GM06990 (cell line): ENCODE results near the gene PANK1.

ENCODE experiments used
- DNase-seq: peaks from one replicate; pipeline ENCODE4 v3.0.0-alpha.2; 2011; ENCODE audit not compliant: insufficient read length; ENCODE audit errors: extremely low read depth
- H3K27me3 ChIP-seq: replicated peaks from 2 replicates; pipeline ENCODE4 v1.6.0; 2011; ENCODE audit warnings: low read length; ENCODE audit not compliant: control insufficient read depth, insufficient read depth
- H3K36me3 ChIP-seq: 2 replicates; pipeline ENCODE4 v1.5.1; 2011; ENCODE audit warnings: low read length; ENCODE audit not compliant: control insufficient read depth, insufficient read depth
- H3K4me3 ChIP-seq: replicated peaks from 2 replicates; pipeline ENCODE4 v1.5.1; 2011; ENCODE audit warnings: low read depth, mild to moderate bottlenecking, control low read depth, low read length
- TF ChIP-seq, protein P1 (sequence below): IDR thresholded peaks from 2 replicates; pipeline ENCODE4 v1.5.1; 2011; ENCODE audit warnings: low read length, control low read depth, mild to moderate bottlenecking, inconsistent platforms; ENCODE audit not compliant: insufficient read depth, poor library complexity, severe bottlenecking

The PANK1 gene

DNA sequence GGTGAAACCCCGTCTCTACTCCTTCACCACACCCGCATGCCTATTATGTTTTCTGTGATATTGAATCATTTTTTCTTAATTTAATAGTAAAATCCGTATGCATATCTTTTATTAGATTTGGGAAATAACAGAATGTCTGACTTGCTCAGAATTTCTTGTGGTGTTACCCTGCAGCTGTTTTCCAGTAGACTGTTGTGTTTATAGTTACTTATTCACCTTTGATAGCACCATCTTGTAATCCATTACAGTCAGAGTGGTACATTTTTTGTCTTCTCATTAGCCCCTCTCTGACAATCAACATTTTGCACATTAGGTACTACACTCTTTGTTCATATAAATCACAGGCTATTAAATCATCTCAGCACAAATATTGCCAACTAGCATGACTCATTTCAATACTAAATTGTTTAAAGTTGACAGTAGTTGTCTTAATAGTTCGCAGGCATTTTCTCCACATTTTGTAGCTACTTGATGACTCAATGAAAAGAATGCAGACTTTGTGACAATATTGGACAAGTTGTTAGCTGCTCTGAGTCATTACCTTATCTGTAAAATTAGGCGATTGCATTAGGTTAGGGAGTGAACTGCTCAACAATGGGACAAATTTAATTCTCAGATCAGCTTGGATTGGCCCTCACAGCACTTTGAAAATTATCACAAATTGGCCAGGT lies 91.8 kb downstream of the PANK1 start:
- Histone ChIP-seq H3K36me3 (no peaks in the 10 kb centered on the region), H3K4me3 (no peak overlapping the region), H3K27me3 (no peaks in the 10 kb centered on the region)
- no peak for DNase-seq
- TF ChIP-seq, protein P1, sequence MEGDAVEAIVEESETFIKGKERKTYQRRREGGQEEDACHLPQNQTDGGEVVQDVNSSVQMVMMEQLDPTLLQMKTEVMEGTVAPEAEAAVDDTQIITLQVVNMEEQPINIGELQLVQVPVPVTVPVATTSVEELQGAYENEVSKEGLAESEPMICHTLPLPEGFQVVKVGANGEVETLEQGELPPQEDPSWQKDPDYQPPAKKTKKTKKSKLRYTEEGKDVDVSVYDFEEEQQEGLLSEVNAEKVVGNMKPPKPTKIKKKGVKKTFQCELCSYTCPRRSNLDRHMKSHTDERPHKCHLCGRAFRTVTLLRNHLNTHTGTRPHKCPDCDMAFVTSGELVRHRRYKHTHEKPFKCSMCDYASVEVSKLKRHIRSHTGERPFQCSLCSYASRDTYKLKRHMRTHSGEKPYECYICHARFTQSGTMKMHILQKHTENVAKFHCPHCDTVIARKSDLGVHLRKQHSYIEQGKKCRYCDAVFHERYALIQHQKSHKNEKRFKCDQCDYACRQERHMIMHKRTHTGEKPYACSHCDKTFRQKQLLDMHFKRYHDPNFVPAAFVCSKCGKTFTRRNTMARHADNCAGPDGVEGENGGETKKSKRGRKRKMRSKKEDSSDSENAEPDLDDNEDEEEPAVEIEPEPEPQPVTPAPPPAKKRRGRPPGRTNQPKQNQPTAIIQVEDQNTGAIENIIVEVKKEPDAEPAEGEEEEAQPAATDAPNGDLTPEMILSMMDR = no peak

DNA sequence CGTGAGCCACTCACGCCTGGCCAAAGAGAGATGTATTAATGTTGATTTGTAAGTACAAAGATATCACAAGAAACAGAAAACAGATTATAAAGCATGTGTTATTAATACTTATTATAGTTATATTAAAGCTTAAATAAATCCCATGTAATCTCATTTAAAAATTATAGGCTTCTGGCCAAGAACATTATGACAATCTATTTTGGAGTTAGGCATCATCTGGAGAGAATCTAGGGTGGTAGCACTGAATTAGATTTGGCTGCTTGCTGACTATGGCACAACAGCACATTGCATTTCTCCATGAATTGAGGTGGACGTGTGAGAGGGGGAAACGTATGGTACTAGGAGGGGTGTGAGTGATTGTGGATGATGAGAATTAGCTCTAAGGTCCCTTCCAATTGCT lies 92.8 kb downstream of the PANK1 start:
- Histone ChIP-seq H3K27me3 (no peaks in the 10 kb centered on the region), H3K36me3 (no peaks in the 10 kb centered on the region), H3K4me3 (no peak overlapping the region)
- TF ChIP-seq, protein P1 = no peak
- no peak for DNase-seq

DNA sequence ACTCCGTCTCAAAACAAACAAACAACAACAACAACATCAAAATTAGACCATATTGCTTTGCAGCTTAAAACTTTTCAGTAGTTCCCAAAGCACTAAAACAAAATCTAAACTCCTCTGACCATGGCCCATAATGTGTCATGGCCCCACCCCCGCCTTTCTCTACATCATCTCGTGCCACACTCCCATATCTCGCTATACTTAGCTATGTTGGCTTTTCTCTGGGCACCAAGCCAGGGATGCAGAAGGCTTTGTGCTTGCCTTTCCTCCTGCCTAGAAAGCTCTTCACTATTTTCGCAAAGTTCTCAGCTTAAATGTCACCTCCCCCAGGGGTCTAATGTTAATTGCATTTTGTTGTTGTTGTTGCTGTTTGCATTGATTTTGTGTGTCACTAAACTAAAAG lies 94.5 kb downstream of the PANK1 start:
- DNase-seq = no peak
- TF ChIP-seq, protein P1 = no peak
- Histone ChIP-seq H3K36me3 (no peaks in the 10 kb centered on the region), H3K27me3 (no peaks in the 10 kb centered on the region), H3K4me3 (no peak overlapping the region)

DNA sequence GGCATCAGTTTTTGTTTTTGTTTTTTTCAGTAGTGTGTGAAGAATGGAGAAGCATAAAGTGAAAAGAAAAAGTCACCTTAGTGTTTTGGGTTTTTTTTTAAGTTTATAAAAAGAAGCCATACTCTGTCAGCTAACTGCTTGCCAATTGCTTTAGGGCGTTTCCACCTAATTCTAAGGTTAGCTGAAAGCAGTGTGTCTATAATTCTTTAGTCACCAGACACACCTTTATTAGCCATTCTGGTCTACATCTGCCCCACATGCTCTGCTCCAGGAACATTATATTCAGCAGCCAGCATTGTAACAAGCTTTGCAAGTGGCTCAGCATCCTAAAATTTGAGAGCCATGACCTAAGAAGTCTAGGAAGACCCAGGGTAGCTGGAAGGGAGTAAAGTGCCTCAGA lies 95.5 kb downstream of the PANK1 start:
- H3K27me3 ChIP-seq = no peaks in the 10 kb centered on the region
- no peak for DNase-seq
- H3K4me3 ChIP-seq = no peak overlapping the region
- H3K36me3 ChIP-seq = no peaks in the 10 kb centered on the region
- TF ChIP-seq, protein P1 = no peak

DNA sequence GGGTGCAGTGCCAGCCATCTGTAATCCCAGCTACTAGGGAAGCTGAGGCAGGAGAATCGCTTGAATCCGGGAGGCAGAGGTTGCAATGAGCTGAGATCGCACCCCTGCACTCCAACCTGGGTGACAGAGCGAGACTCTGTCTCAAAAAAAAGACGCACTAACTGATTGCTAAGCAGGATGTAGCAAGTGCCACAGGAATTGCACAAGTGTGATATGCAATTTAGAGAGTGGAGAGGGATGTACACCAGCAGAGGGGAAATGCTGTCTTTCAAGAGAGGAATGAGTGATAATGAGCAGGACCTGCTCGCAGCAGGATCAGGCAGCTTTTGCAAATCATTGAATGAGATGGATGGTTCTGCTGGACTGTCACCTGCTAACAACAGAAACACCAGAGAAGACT lies 96.4 kb downstream of the PANK1 start:
- no peaks in the 10 kb centered on the region for H3K36me3 ChIP-seq
- DNase-seq = no peak
- no peak overlapping the region for H3K4me3 ChIP-seq
- no peaks in the 10 kb centered on the region for H3K27me3 ChIP-seq
- TF ChIP-seq, protein P1 = no peak
